Thymus (tissue), 11 donors: Measurements from ENCODE around the gene OR1M1. TPM values are rescaled to one million over a fixed set of nuclear protein-coding genes. Genes with fewer than 3 reads are reported as not detected.
A peak's percentile ranks its signal among the peaks of the same experiment; 100 is the strongest.
"Not testable (repeated sequence)": the region's sequence is repeated elsewhere in the genome, so short reads cannot be mapped to it uniquely, and the experiment has no call there.

ENCODE experiments used
- DNase-seq, 9 donors: peaks; one replicate each; pipeline ENCODE4 v3.0.0-alpha.2; 2013; ENCODE audit warnings: low spot score in 9 of 9, low read depth in 6 of 9, missing footprints in 1 of 9
- H3K27ac ChIP-seq, 2 donors: one replicate each; pipeline ENCODE4 v1.5.1; 2013; ENCODE audit warnings: control low read depth in 1 of 2, low read depth in 1 of 2, low read length in 1 of 2, mild to moderate bottlenecking in 1 of 2, moderate library complexity in 1 of 2
- H3K27me3 ChIP-seq, 2 donors: one replicate each; pipeline ENCODE4 v1.5.1; 2013; ENCODE audit warnings: low read length in 1 of 2; ENCODE audit not compliant: control insufficient read depth in 2 of 2, insufficient read depth in 1 of 2
- H3K36me3 ChIP-seq, 2 donors: one replicate each; pipeline ENCODE4 v1.5.1; 2013; ENCODE audit warnings: low read length in 1 of 2, mild to moderate bottlenecking in 1 of 2, moderate library complexity in 1 of 2; ENCODE audit not compliant: control insufficient read depth in 2 of 2, insufficient read depth in 2 of 2
- H3K4me1 ChIP-seq, 2 donors: one replicate each; pipeline ENCODE4 v1.5.1; 2013; ENCODE audit warnings: low read length in 2 of 2; ENCODE audit not compliant: control insufficient read depth in 2 of 2, insufficient read depth in 2 of 2
- H3K4me3 ChIP-seq, 2 donors: one replicate each; pipeline ENCODE4 v1.5.1; 2013; ENCODE audit warnings: low read length in 2 of 2, control low read depth in 1 of 2, mild to moderate bottlenecking in 1 of 2
- H3K9me3 ChIP-seq, 2 donors: one replicate each; pipeline ENCODE4 v1.5.1; 2013; ENCODE audit warnings: low read length in 1 of 2, mild to moderate bottlenecking in 1 of 2; ENCODE audit not compliant: control insufficient read depth in 2 of 2, insufficient read depth in 1 of 2
- WGBS: extraction: QIAGEN DNeasy Blood & Tissue Kit; methylation state at CpG from one replicate; pipeline ENCODE4 v1.1.7; 2013; 5-methylcytosine and 5-hydroxymethylcytosine counted together
- polyA plus RNA-seq: library from polyadenylated mRNA; stranded (reverse); fragments of 200-250 nt; gene quantifications from one replicate; pipeline ENCODE4 v1.2.3, GENCODE V29; 2013
- total RNA-seq: library from RNA; stranded (reverse); fragments of 120-200 nt; gene quantifications from one replicate; pipeline ENCODE4 v1.2.4, GENCODE V29; 2013
- donor health status: healthy.

Gene OR1M1
- total and polyA plus RNA-seq, 2 donors, result under 0.01 TPM; not detected in 1

- Histone ChIP-seq H3K9me3 (no peaks in the 10 kb centered on the region), H3K36me3 (no peaks in the 10 kb centered on the region), H3K4me3 (no peak overlapping the region), H3K27ac (no peak overlapping the region), H3K4me1 (peaks cover 0 to 3% of the 10 kb centered on the region in 2 donors), H3K27me3 (no peaks in the 10 kb centered on the region)
- DNase-seq, result no peak
- 72% methylated on average over 5 of the region's 5 CpGs for WGBS
Measured at GRCh38 chr19:9070066-9070465, 16.8 kb upstream of the OR1M1 start.

- not testable (repeated sequence) for H3K4me1 ChIP-seq, H3K9me3 ChIP-seq, H3K27ac ChIP-seq, H3K27me3 ChIP-seq, H3K4me3 ChIP-seq, DNase-seq, H3K36me3 ChIP-seq
- 93% methylated on average over 6 of the region's 6 CpGs for WGBS
Measured at GRCh38 chr19:9071720-9072119, 15.1 kb upstream of the OR1M1 start.

GRCh38 chr19:9073806-9074205, 13.1 kb upstream of the OR1M1 start:
- Histone ChIP-seq H3K27ac (no peak overlapping the region), H3K9me3 (no peaks in the 10 kb centered on the region), H3K36me3 (no peaks in the 10 kb centered on the region), H3K4me1 (peaks cover 0 to 5% of the 10 kb centered on the region in 2 donors), H3K27me3 (no peaks in the 10 kb centered on the region), H3K4me3 (no peak overlapping the region)
- no peak for DNase-seq
- WGBS, result 81% methylated on average over 6 of the region's 6 CpGs

- Histone ChIP-seq H3K4me3 (no peak overlapping the region), H3K4me1 (peaks cover 0 to 5% of the 10 kb centered on the region in 2 donors), H3K27ac (no peak overlapping the region), H3K9me3 (no peaks in the 10 kb centered on the region), H3K36me3 (no peaks in the 10 kb centered on the region), H3K27me3 (no peaks in the 10 kb centered on the region)
- 84% methylated on average over 16 of the region's 16 CpGs for WGBS
- peak in 5 of 9 donors; percentile 3 to 43 (median 13) for DNase-seq
Measured at GRCh38 chr19:9075064-9075949, 11.6 kb upstream of the OR1M1 start.

- H3K9me3 ChIP-seq, result no peaks in the 10 kb centered on the region
- H3K36me3 ChIP-seq, result no peaks in the 10 kb centered on the region
- H3K4me3 ChIP-seq, result no peak overlapping the region
- 94% methylated on average over 10 of the region's 10 CpGs for WGBS
- DNase-seq, result no peak
- H3K27ac ChIP-seq, result no peak overlapping the region
- no peaks in the 10 kb centered on the region for H3K27me3 ChIP-seq
- peaks cover 0 to 5% of the 10 kb centered on the region in 2 donors for H3K4me1 ChIP-seq
Measured at GRCh38 chr19:9076901-9077300, 10.0 kb upstream of the OR1M1 start.

GRCh38 chr19:9078651-9079050, 8.2 kb upstream of the OR1M1 start:
- WGBS, result 95% methylated on average over 4 of the region's 4 CpGs
- Histone ChIP-seq H3K27ac (no peak overlapping the region), H3K4me1 (peaks cover 0 to 5% of the 10 kb centered on the region in 2 donors), H3K36me3 (no peaks in the 10 kb centered on the region), H3K4me3 (no peak overlapping the region), H3K9me3 (no peaks in the 10 kb centered on the region), H3K27me3 (no peaks in the 10 kb centered on the region)
- no peak for DNase-seq

GRCh38 chr19:9107375-9107774, 20.5 kb downstream of the OR1M1 start, which contains the start of gene OR7G2:
Gene OR7G2, minus strand, starts transcription at chr19:9107475. Its CDS starts 4,232 bp downstream, at chr19:9103243.
- Histone ChIP-seq H3K4me3 (no peak within 1 kb of the TSS), H3K4me1 (no peaks in the 10 kb centered on the region), H3K27ac (no peak within 1 kb of the TSS), H3K27me3 (no peaks in the 10 kb centered on the region), H3K9me3 (no peaks in the 10 kb centered on the region), H3K36me3 (no peaks in the 10 kb centered on the region)
- no peak for DNase-seq
- 85% methylated on average over 8 of the region's 8 CpGs for WGBS

GRCh38 chr19:9109959-9110358, 23.1 kb downstream of the OR1M1 start:
- Histone ChIP-seq H3K9me3 (no peaks in the 10 kb centered on the region), H3K4me1 (no peaks in the 10 kb centered on the region), H3K27ac (no peak overlapping the region), H3K36me3 (no peaks in the 10 kb centered on the region), H3K27me3 (no peaks in the 10 kb centered on the region), H3K4me3 (no peak overlapping the region)
- WGBS, result 83% methylated on average over 2 of the region's 2 CpGs
- DNase-seq, result no peak

GRCh38 chr19:9115307-9115813, 28.5 kb downstream of the OR1M1 start, which contains the start of gene OR7G1:
Gene OR7G1, minus strand, starts transcription at chr19:9115763. Its CDS starts 0 bp downstream, at chr19:9115763.
- no peak for DNase-seq
- Histone ChIP-seq H3K4me1 (no peaks in the 10 kb centered on the region), H3K9me3 (no peaks in the 10 kb centered on the region), H3K36me3 (no peaks in the 10 kb centered on the region), H3K4me3 (no peak within 1 kb of the TSS), H3K27me3 (no peaks in the 10 kb centered on the region), H3K27ac (no peak within 1 kb of the TSS)
- 85% methylated on average over 2 of the region's 2 CpGs for WGBS
